Vagina (tissue), 2 donors: Measurements from ENCODE around the gene HOXA1. TPM values are rescaled to one million over a fixed set of nuclear protein-coding genes. Genes with fewer than 3 reads are reported as not detected.

Experiments used
- DNase-seq, 2 donors: peaks; one replicate each; pipeline ENCODE4 v3.0.0-alpha.2; 2017; ENCODE audit errors: extremely low spot score in 2 of 2
- H3K27ac ChIP-seq: fragments of 200-600 bp; sonication (generic); one replicate; pipeline ENCODE4 v1.5.1; 2019
- H3K27me3 ChIP-seq: fragments of 200-600 bp; sonication (generic); one replicate; pipeline ENCODE4 v1.5.1; 2019
- H3K36me3 ChIP-seq, 2 donors: fragments of 200-600 bp; sonication (generic); one replicate each; pipeline ENCODE4 v1.5.1; 2017 to 2019
- H3K4me1 ChIP-seq: fragments of 200-600 bp; sonication (generic); one replicate; pipeline ENCODE4 v1.5.1; 2019
- H3K4me3 ChIP-seq, 2 donors: fragments of 200-600 bp; sonication (generic); 1 replicate in 1 of 2; 2 replicates in 1 of 2; pipeline ENCODE4 v1.5.1; 2016 to 2019
- H3K9me3 ChIP-seq: fragments of 200-600 bp; sonication (generic); one replicate; pipeline ENCODE4 v1.5.1; 2019
- POLR2A ChIP-seq, 2 donors: fragments of 450-650 bp; IDR thresholded peaks; one replicate each; pipeline ENCODE4 v1.6.1; 2017; ENCODE audit warnings: antibody characterized with exemption in 2 of 2, mild to moderate bottlenecking in 2 of 2, moderate library complexity in 2 of 2
- POLR2AphosphoS5 ChIP-seq, 2 donors: sonication (generic); formaldehyde crosslinking; IDR thresholded peaks; one replicate each; pipeline ENCODE4 v1.9.0; 2017; ENCODE audit warnings: antibody characterized with exemption in 2 of 2, mild to moderate bottlenecking in 2 of 2, low read depth in 1 of 2; ENCODE audit not compliant: insufficient read depth in 1 of 2
- intact Hi-C: fragments of 100-400 bp; cut with DNase I; formaldehyde crosslinking; loops from one replicate; pipeline ENCODE4 v1.15.1; 2023
- total RNA-seq: library from RNA; depleted of rRNA; stranded (reverse); fragments of >200 nt; gene quantifications from one replicate; pipeline ENCODE4 v1.2.3, GENCODE V29; 2016
- TF ChIP-seq, protein P1 (sequence below), 3 experiments: fragments of 450-650 bp in 2 of 3; fragments of 200-600 bp in 1 of 3; sonication (generic) in 1 of 3; IDR thresholded peaks; one replicate each; pipeline ENCODE4 v1.5.1; 2017 to 2019; ENCODE audit warnings: antibody characterized with exemption in 3 of 3, mild to moderate bottlenecking in 2 of 3, moderate library complexity in 2 of 3

The HOXA1 gene
- total RNA-seq, 1 donor from 2014 or later, result 0.74 TPM

DNA sequence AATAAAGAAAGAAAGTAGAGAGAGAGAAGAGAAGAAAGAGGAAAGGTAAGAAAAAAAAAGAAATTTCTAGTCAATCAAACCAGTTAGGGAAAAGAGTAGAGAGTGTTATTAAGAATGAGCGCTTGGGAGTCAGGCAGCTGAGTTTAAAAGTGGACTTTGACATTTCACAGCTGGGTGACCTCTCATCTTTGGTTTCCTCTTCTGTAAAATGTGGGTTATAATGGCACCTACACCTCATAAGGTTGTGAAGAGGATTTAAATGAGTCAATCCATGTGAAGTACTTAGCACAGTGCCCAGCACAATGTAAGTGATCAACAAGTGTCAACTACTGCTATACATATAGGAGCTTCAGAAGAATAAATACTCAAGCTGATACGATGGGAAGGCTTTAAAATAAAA, 12.2 kb downstream of the HOXA1 start:
- no peak for DNase-seq
- intact Hi-C loops, result no loop called here
- Histone ChIP-seq H3K27ac (no peak overlapping the region), H3K4me1 (no peaks in the 10 kb centered on the region), H3K4me3 (no peak overlapping the region), H3K9me3 (no peaks in the 10 kb centered on the region), H3K36me3 (no peaks in the 10 kb centered on the region), H3K27me3 (peaks cover 10% of the 10 kb centered on the region)
- no peak for TF ChIP-seq POLR2A (IDR thresholded peaks at IDR 0.05)
- TF ChIP-seq, protein P1, sequence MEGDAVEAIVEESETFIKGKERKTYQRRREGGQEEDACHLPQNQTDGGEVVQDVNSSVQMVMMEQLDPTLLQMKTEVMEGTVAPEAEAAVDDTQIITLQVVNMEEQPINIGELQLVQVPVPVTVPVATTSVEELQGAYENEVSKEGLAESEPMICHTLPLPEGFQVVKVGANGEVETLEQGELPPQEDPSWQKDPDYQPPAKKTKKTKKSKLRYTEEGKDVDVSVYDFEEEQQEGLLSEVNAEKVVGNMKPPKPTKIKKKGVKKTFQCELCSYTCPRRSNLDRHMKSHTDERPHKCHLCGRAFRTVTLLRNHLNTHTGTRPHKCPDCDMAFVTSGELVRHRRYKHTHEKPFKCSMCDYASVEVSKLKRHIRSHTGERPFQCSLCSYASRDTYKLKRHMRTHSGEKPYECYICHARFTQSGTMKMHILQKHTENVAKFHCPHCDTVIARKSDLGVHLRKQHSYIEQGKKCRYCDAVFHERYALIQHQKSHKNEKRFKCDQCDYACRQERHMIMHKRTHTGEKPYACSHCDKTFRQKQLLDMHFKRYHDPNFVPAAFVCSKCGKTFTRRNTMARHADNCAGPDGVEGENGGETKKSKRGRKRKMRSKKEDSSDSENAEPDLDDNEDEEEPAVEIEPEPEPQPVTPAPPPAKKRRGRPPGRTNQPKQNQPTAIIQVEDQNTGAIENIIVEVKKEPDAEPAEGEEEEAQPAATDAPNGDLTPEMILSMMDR (IDR thresholded peaks at IDR 0.05), result no peak
- TF ChIP-seq POLR2AphosphoS5 (IDR thresholded peaks at IDR 0.05; ENCODE audit: insufficient read depth in 1 of 2, low read depth in 1 of 2), result no peak

GRCh38 chr7:27082171-27082570, 13.6 kb downstream of the HOXA1 start:
- Histone ChIP-seq H3K4me1 (no peaks in the 10 kb centered on the region), H3K27ac (no peak overlapping the region), H3K36me3 (no peaks in the 10 kb centered on the region), H3K9me3 (no peaks in the 10 kb centered on the region), H3K27me3 (no peaks in the 10 kb centered on the region), H3K4me3 (no peak overlapping the region)
- no peak for TF ChIP-seq POLR2AphosphoS5 (IDR thresholded peaks at IDR 0.05; ENCODE audit: insufficient read depth in 1 of 2, low read depth in 1 of 2)
- intact Hi-C loops, result no loop called here
- no peak for DNase-seq

DNA sequence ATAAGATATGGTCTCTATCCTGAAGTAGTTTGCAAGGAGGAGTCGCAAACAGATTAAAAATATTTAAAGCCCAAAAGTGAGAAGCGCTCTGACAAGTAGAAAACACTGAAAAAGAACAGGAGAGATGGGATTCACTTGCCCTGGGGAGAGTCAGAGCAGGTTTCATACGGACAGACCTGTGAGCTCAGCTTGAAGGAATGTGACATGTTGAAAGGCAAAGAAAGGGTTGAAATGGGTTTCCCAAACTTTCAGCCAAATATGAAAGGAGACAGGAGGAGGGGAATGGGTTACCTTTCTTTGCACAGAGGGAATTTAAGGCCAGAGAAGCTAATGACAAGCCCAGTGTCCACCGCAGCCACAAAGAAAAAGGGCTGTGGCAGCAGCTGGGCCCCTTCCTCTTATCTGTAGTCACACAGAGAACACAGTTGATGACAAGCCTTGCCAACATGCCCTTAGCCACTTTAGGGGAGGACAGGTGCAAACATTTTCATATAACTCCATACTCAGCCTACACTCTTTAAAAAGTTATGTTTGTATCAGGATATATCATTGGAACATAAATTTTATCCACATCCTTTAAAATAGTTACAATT, 14.9 kb downstream of the HOXA1 start:
- Histone ChIP-seq H3K4me1 (no peaks in the 10 kb centered on the region), H3K27me3 (no peaks in the 10 kb centered on the region), H3K27ac (no peak overlapping the region), H3K4me3 (no peak overlapping the region), H3K36me3 (no peaks in the 10 kb centered on the region), H3K9me3 (no peaks in the 10 kb centered on the region)
- TF ChIP-seq POLR2A (IDR thresholded peaks at IDR 0.05) (no peak), POLR2AphosphoS5 (IDR thresholded peaks at IDR 0.05; ENCODE audit: insufficient read depth in 1 of 2, low read depth in 1 of 2) (no peak)
- TF ChIP-seq, protein P1 (IDR thresholded peaks at IDR 0.05), result no peak
- intact Hi-C loops, result no loop called here
- DNase-seq, result no peak

DNA sequence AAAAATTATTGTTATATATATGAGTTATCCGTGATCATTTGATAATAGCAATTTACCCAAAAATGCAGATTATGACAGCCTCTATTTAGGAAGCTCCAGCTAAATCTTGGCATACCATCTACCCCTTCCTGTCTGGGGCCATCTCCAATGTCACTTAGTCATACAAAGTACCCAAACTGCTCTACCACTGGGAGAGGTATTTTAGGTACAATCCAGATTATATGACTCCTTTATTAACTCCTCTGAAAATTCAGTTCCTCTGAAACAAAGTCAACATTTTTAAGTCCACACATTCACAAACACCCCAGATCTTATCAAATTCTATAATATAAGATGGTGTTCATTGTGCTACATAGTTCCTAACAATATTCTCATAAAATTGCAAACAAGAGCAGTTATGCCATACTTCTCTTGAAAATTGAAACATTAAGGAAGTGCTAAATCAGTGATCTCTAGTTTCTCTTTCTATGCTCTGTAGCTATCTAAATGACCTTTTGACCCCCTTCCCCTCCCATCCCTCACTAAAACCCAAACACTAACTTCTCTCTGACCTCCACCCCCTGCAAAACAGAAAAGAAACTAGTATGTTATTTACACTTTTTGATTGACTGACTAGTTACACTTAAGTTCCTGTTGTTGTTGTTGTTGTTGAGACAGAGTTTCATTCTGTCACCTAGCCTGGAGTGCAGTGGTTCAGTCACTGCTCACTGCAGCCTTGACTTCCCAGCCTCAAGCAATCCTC, 16.4 kb downstream of the HOXA1 start:
- intact Hi-C loops, result no loop called here
- DNase-seq, result no peak
- no peak overlapping the region for H3K27ac ChIP-seq
- H3K4me3 ChIP-seq, result no peak overlapping the region
- no peaks in the 10 kb centered on the region for H3K4me1 ChIP-seq
- no peaks in the 10 kb centered on the region for H3K9me3 ChIP-seq
- H3K36me3 ChIP-seq, result no peaks in the 10 kb centered on the region
- no peaks in the 10 kb centered on the region for H3K27me3 ChIP-seq
- TF ChIP-seq POLR2AphosphoS5 (IDR thresholded peaks at IDR 0.05; ENCODE audit: insufficient read depth in 1 of 2, low read depth in 1 of 2) (no peak), POLR2A (IDR thresholded peaks at IDR 0.05) (no peak)
- TF ChIP-seq, protein P1 (IDR thresholded peaks at IDR 0.05), result no peak

- no peaks in the 10 kb centered on the region for H3K9me3 ChIP-seq
- intact Hi-C loops, result no loop called here
- TF ChIP-seq, protein P1 (IDR thresholded peaks at IDR 0.05), result no peak
- no peak for TF ChIP-seq POLR2AphosphoS5 (IDR thresholded peaks at IDR 0.05; ENCODE audit: insufficient read depth in 1 of 2, low read depth in 1 of 2)
- no peak for TF ChIP-seq POLR2A (IDR thresholded peaks at IDR 0.05)
- no peaks in the 10 kb centered on the region for H3K27me3 ChIP-seq
- H3K4me1 ChIP-seq, result no peaks in the 10 kb centered on the region
- no peak overlapping the region for H3K4me3 ChIP-seq
- no peak overlapping the region for H3K27ac ChIP-seq
- H3K36me3 ChIP-seq, result no peaks in the 10 kb centered on the region
- no peak for DNase-seq
Observed at GRCh38 chr7:27078616-27079233, 17.1 kb downstream of the HOXA1 start.
